Prostate gland (tissue), 2 donors: Measurements from ENCODE around the gene TMEM82.

Experiments
- POLR2A ChIP-seq: fragments of 450-650 bp; IDR thresholded peaks from one replicate; pipeline ENCODE4 v1.6.1; 2016; ENCODE audit warnings: antibody characterized with exemption, mild to moderate bottlenecking
- POLR2AphosphoS5 ChIP-seq: sonication (generic); formaldehyde crosslinking; IDR thresholded peaks from one replicate; pipeline ENCODE4 v1.6.1; 2017; ENCODE audit warnings: antibody characterized with exemption
- TF ChIP-seq, protein P1 (sequence below), 4 experiments: fragments of 200-600 bp in 2 of 4; fragments of 450-650 bp in 2 of 4; sonication (generic) in 2 of 4; IDR thresholded peaks; 1 replicate in 3 of 4; 2 replicates in 1 of 4; pipeline ENCODE4 v1.5.1; 2016 to 2019; ENCODE audit warnings: antibody characterized with exemption in 4 of 4, mild to moderate bottlenecking in 2 of 4, moderate library complexity in 2 of 4

DNA sequence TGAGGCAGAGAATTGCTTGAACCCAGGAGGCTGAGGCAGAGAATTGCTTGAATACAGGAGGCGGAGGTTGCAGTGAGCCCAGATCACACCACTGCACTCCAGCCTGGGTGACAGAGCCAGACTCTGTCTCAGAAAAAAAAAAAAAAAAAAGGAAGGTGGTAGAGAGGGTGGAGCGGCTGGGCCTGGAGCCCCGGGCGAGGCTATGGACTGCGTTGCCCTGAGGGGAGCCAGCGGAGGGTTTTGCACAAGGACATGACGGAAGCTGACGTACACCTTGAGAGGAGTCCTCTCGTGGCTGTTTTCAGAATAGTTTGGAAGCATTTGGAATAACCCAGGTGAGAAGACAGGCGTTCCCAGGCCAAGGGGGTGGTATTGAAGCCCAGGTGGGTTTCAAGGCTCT lies 9.4 kb downstream of the TMEM82 start:
- TF ChIP-seq, protein P1, sequence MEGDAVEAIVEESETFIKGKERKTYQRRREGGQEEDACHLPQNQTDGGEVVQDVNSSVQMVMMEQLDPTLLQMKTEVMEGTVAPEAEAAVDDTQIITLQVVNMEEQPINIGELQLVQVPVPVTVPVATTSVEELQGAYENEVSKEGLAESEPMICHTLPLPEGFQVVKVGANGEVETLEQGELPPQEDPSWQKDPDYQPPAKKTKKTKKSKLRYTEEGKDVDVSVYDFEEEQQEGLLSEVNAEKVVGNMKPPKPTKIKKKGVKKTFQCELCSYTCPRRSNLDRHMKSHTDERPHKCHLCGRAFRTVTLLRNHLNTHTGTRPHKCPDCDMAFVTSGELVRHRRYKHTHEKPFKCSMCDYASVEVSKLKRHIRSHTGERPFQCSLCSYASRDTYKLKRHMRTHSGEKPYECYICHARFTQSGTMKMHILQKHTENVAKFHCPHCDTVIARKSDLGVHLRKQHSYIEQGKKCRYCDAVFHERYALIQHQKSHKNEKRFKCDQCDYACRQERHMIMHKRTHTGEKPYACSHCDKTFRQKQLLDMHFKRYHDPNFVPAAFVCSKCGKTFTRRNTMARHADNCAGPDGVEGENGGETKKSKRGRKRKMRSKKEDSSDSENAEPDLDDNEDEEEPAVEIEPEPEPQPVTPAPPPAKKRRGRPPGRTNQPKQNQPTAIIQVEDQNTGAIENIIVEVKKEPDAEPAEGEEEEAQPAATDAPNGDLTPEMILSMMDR (IDR thresholded peaks at IDR 0.05), result no peak
- TF ChIP-seq POLR2A, result no peak
- TF ChIP-seq POLR2AphosphoS5, result no peak
